ENCODE data around the gene DYNLL1. TPM values are rescaled to one million over a fixed set of nuclear protein-coding genes. Genes with fewer than 3 reads are reported as not detected.
A peak's percentile ranks its signal among the peaks of the same experiment; 100 is the strongest.

The DYNLL1 gene
- total and polyA plus RNA-seq, 2 of the 4 experiments (the other 2 are of a cell fraction), result 663 to 696 TPM

GRCh38 chr12:120497524-120498150 lies 1.7 kb downstream of the DYNLL1 start:
- Histone ChIP-seq H4K20me1 (ENCODE audit: insufficient read depth, low read length) (peaks cover 27% of the 10 kb centered on the region), H2BK5ac (ENCODE audit: low read depth, low read length, poor library complexity, severe bottlenecking) (no peak overlapping the region), H2AFZ (replicated peaks; ENCODE audit: low read length, poor library complexity) (no peak overlapping the region), H2BK15ac (ENCODE audit: low read depth, low read length) (no peak overlapping the region), H3K9me3 (ENCODE audit: control insufficient read depth, insufficient read depth, low read length) (no peaks in the 10 kb centered on the region), H3K4me2 (ENCODE audit: low read depth, low read length) (peak overlapping the region; percentile 95), H3K79me1 (ENCODE audit: low read depth in 1 of 2, low read length in 2 of 2) (peaks cover 10 to 35% of the 10 kb centered on the region in 2 experiments), H3K18ac (ENCODE audit: low read depth, low read length) (no peak overlapping the region), H4K8ac (ENCODE audit: low read depth in 2 of 2, low read length in 2 of 2) (no peak overlapping the region), H4K91ac (ENCODE audit: insufficient read depth, low read depth, low read length) (no peak overlapping the region), H4K5ac (ENCODE audit: low read depth, low read length) (no peak overlapping the region), H3K23ac (ENCODE audit: low read depth, low read length) (peak overlapping the region; percentile 47; the same call in 1 of the 2 replicates), H3K27me3 (ENCODE audit: control insufficient read depth, insufficient read depth, low read length) (no peaks in the 10 kb centered on the region), H3K14ac (replicated peaks; ENCODE audit: low read depth, low read length) (no peak overlapping the region; the same call in 1 of the 2 replicates), H3K9me1 (ENCODE audit: insufficient read depth, low read length) (no peaks in the 10 kb centered on the region), H3K4me3 (ENCODE audit: insufficient read depth, low read depth, low read length) (peak overlapping the region; percentile 76), H3K4me1 (ENCODE audit: control insufficient read depth, insufficient read depth, low read length) (peaks cover 1% of the 10 kb centered on the region), H3K4ac (ENCODE audit: low read depth, low read length) (no peak overlapping the region), H2AK9ac (replicated peaks; ENCODE audit: low read depth, low read length, poor library complexity) (no peak overlapping the region), H3K36me3 (ENCODE audit: control insufficient read depth, insufficient read depth, low read length) (peaks cover 10% of the 10 kb centered on the region), H2BK120ac (ENCODE audit: low read depth, low read length) (no peak overlapping the region), H3K9ac (ENCODE audit: low read depth, low read length) (peak overlapping the region; percentile 70; the same call in 1 of the 2 replicates), H2BK20ac (ENCODE audit: low read depth, low read length) (no peak overlapping the region), H3K56ac (ENCODE audit: extremely low read depth, insufficient read depth, low read length) (no peak overlapping the region), H3K27ac (ENCODE audit: insufficient read depth, low read length) (no peak overlapping the region), H2AK5ac (ENCODE audit: low read depth, low read length) (no peak overlapping the region)
- in situ Hi-C loops (cut with MboI; ENCODE audit: low sequenced_read_pairs), result no loop called here
- intact Hi-C loops (cut with micrococcal nuclease), result loop anchor here (2.0 kb wide), 1 partner anchor 31 kb away; the partner anchor contains the start of gene COQ5
- WGBS, 2 experiments (ENCODE audit: extremely low coverage in 2 of 2, insufficient read length in 1 of 2), result 20% methylated on average over 2 of the region's 9 CpGs; no CpG with 5 or more reads in 1 of the 2 experiments
- ChIA-PET CTCF (interaction anchor here (0.6 kb wide), 1 partner anchor 74 kb away, joined by 6 read pairs; no protein-coding TSS in a partner anchor), POLR2A (ENCODE audit: unreplicated experiment) (no interaction called here)
- ATAC-seq (ENCODE audit: low read depth) (peak; percentile 4; the same call in 1 of the 2 replicates), DNase-seq (peak; percentile 41)
- no TSS peak for BruUV-seq (replicated peaks)
- dilution Hi-C loops (cut with HindIII; ENCODE audit: low sequenced_read_pairs, unreplicated experiment), result no loop called here
- TF ChIP-seq BHLHE40 (IDR thresholded peaks at IDR 0.05; ENCODE audit: low read depth, low read length) (no peak), POLR2A (IDR thresholded peaks at IDR 0.05; ENCODE audit: low read depth, low read length) (no peak), MAFK (IDR thresholded peaks at IDR 0.05; ENCODE audit: low read depth, low read length) (no peak), ELK1 (IDR thresholded peaks at IDR 0.05; ENCODE audit: borderline replicate concordance, low read depth, low read length) (no peak), RCOR1 (IDR thresholded peaks at IDR 0.05; ENCODE audit: insufficient replicate concordance, low read length) (no peak), RFX5 (IDR thresholded peaks at IDR 0.05; ENCODE audit: low read depth, low read length) (no peak), MXI1 (IDR thresholded peaks at IDR 0.05; ENCODE audit: borderline replicate concordance, low read depth, low read length) (no peak), CTCF (conservative IDR thresholded peaks at IDR 0.05; ENCODE audit: low read depth, low read length) (no peak), NFE2L2 (IDR thresholded peaks at IDR 0.05; ENCODE audit: low read depth, low read length) (no peak), RAD21 (IDR thresholded peaks at IDR 0.05; ENCODE audit: low read length) (no peak), FOS (IDR thresholded peaks at IDR 0.05; ENCODE audit: low read depth, low read length) (no peak), USF2 (IDR thresholded peaks at IDR 0.05; ENCODE audit: low read depth, low read length) (no peak), MAZ (IDR thresholded peaks at IDR 0.05; ENCODE audit: borderline replicate concordance, low read depth, low read length) (no peak), CEBPB (IDR thresholded peaks at IDR 0.05; ENCODE audit: low read depth, low read length) (no peak), SMC3 (IDR thresholded peaks at IDR 0.05; ENCODE audit: low read depth, low read length) (no peak)

Measured in IMR-90 (cell line).